Stimulated activated CD4-positive, alpha-beta T cell treated with anti-CD3 and anti-CD28 coated beads, Interleukin-4, amount 100 ng/mL, for 4 hours (primary cell): ENCODE data around the gene KY.

Source experiments
- DNase-seq, 2 experiments: peaks; one replicate each; pipeline ENCODE4 v3.0.0-alpha.2; 2020

KY gene, protein sequence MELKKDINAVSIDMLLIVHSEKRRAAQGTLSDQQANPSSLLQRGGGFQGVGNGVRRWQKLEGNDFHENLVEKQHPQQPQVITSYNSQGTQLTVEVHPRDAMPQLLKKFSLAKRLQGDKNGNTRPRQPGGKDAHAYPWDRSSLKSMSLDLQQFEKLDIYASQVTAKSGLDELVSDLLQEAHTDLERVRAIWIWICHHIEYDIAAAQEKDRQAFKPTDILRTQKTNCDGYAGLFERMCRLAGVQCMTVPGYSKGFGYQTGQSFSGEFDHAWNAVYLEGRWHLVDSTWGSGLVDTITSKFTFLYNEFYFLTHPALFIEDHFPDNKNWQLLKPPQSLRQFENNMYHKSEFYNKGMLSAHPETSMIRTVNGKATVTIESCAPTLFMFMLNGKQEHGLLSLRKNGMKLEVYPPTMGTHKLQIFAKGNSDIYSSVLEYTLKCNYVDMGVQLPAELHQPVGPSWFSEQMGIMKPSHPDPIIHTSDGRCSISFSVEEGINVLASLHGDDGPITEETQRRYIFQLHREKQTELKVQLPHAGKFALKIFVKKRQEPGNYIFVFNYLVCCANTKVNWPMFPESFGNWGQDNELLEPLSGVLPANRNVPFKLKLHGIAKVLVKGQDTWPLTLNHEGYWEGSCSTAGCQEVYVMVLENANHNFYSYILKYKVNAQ

GRCh38 chr3:134650431-134651346 lies at the start of gene KY:
Gene KY, minus strand, starts transcription at chr3:134651022. Its CDS starts 62 bp downstream, at chr3:134650960.
- no peak for DNase-seq

GRCh38 chr3:134699721-134700120 lies 48.9 kb upstream of the KY start:
- DNase-seq = no peak

DNA sequence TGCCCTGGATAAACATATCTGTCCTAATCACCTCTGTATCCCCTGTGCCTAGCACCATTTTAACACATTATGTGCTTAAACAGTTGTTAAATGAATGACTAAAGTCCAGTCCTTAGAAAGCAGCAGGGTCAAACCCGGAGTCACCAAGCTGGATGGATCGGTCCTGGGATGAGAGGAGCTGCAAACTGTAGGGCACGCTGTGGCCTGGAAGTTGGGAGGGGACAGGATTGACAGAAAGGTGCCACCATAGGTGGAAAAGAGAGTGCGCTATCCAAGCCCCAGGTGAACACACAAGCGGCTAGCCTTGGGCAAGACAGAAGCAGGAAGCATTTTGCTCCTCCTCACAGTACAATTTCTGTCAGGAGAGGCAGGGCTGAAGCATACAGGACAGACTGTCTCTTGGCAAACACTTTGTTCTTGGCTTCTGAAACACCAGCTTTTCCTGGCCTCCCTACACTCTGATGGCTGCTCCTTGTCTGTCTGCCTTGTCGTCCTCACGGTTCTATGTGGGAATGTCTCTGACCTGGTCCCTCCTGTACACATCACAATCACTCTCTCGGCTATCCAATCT lies 48.4 kb upstream of the KY start:
- no peak for DNase-seq

- DNase-seq = no peak
These were observed 47.2 kb upstream of the KY start for GRCh38 chr3:134697830-134698689.

DNA sequence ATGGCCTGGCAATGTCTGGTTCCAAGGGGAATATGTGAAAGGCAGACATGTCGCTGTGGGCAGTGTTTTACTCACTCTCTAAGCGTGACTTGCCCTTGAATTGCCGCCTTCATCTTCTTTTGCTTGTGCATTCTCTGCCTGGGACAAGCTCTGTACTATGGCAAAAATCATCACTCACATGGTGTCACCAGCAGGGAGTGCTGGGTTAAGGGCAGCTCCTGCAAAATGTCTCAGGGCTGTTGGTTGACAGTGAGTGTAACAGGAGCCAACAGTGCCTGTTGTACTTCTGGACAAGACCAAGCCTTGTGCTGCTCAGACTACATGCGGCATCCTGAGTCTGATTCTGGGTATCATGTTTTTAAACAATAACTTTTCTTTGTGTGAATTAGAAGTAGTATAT lies 45.3 kb upstream of the KY start:
- DNase-seq = no peak

DNA sequence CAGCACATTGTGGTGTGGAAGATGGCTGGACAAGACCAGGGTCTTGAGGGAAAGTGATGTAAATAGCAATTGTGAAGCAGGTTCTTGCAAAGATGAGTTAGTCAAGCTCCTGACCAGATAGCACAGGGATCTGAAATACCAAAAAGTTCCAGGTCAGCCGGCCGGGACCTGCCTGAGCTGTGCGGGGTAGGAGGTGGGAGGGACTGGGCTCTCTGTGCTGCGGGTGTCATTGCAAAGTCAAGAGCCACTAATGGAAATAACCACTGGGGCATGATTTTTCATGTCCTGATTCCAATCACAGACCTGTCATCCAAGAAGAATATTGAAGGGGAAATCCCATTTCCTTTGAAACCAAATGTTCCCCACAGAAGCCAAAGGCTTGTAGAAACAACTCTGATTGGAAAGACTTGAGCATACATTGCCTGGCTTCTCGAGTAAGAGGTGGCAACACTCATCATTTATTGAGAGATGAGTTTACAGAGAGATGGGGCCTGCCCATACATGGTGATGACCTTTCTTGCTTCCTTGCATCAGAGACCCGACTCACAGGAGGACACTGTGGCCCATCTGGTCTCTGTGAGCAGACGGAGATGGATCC lies 44.2 kb upstream of the KY start:
- DNase-seq = no peak

DNA sequence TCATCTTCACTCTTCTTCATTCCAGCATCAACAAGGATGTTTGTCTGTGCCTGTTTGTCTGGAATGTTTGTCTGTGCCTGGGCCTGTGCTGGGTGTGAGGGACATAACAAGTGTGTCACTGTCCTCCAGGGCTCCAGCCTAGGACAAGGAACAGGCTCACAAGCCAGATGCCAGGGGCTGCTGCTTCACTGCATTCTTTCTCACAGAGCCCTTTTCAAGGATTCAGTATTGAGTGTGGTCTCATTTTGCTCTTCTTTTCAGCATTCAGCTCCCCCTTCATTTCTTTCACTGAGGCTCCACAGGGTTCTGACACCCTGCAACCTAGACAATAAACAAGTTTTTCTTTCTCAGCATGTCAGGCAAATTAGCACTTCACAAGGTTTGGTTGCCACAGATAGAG lies 43.6 kb upstream of the KY start:
- no peak for DNase-seq

GRCh38 chr3:134693804-134694203 lies 43.0 kb upstream of the KY start:
- no peak for DNase-seq

DNA sequence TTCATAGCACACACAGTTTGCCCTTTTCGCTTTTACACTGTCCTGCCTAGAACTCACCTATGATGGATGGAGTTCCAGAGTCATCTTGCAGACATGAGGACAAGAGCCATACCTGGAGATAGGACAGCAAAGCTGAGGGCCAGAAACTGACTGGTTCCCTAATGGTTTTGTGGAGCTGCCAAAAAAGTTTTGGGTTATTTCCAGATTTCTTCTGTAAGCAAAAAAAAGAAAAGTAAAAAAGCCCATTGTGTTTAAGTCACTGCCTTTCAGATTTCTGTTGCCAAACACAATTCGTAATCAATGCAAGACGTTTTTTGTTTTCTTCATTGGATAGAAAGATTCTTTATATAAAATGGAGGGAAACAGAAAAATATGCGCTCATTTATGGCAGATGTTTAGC lies 42.4 kb upstream of the KY start:
- DNase-seq = no peak

GRCh38 chr3:134690226-134690625 lies 39.4 kb upstream of the KY start:
- no peak for DNase-seq

- DNase-seq = no peak
These were observed 36.8 kb upstream of the KY start for GRCh38 chr3:134687642-134688041.

- no peak for DNase-seq
These were observed 35.3 kb upstream of the KY start for GRCh38 chr3:134685929-134686802.

DNA sequence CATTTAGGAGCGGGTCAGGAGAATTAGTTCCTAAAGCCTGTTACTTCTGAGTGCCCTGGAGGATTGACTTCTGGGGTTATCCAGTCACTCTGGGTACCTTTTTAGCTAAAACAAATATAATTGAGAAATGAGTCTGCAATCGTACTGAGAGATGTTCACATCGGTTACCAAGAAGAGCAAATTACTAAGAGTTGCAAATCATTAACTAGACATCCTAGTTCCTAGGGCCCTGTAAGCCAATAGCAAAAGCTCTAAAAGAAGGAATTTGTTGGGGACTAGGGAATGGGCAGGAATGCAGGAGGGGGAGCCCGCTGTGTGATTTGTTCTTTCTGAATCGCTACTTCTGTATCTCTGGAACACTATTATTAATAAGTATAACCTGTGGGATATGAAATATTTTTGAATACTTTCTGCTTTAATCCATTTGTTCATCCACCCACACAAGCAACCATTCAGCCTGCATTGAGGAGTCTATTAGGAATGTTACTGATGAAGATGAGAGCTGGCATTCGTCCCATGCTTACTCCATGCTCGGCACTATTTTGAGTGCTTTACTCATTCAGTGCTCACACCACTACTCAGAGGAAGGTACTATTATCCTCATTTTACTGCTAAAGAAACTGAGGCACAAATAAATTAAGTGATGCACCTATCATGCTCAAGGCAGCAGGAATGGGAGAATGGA lies 31.5 kb upstream of the KY start:
- no peak for DNase-seq

GRCh38 chr3:134681522-134681900 lies 30.7 kb upstream of the KY start:
- DNase-seq = no peak

DNA sequence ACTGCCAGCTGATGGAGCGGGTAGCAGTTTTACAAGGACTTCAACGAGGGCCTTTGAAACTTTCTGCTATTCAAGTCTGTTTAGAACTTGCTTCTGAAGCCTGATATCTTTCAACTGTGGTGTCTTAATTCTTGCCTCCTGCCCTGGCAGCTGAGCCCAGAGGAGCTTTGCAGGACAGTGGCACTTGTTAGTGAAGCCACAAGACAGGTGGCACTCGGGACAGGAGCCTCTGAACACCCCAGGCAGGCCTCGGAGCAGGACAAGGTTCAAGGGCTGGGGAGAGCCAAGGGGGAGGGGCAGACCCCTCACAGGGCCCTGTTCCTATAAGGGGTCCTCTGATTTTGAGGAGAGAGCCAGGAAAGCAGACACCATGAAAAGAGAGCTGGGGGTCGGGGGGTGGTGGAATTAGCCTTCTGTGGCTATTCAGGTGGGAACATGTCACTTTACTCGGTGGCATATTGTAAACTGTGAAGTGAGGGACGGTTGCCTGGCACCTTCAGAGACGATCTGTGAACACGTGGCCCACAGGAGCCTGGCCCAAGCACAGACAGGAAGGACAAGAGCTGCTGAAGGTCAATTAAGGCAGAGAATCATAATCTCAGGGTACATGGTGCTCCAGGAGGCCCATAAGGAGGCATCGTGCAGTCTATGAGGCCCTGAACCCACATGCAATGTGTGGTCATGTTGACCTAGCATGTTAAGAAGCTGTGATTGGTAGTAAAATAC lies 30.1 kb upstream of the KY start:
- no peak for DNase-seq

DNA sequence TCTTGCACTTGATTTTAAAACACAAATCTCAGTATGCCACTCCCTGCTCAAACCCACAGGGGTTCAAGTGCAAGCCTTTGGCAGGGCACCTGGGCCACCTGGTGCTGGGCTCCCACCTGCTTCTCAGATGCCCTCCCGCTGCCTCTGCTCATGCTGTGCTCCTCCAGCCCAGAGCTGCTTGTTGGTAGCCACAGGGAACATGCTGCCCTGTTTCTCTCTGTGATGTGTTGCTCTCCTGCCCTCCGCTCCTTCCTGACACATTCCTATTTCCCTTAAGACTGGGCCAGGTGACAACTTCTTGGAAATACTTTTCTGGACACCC lies 27.1 kb upstream of the KY start:
- DNase-seq = no peak

- DNase-seq = no peak
These were observed 26.6 kb upstream of the KY start for GRCh38 chr3:134677196-134677986.

DNA sequence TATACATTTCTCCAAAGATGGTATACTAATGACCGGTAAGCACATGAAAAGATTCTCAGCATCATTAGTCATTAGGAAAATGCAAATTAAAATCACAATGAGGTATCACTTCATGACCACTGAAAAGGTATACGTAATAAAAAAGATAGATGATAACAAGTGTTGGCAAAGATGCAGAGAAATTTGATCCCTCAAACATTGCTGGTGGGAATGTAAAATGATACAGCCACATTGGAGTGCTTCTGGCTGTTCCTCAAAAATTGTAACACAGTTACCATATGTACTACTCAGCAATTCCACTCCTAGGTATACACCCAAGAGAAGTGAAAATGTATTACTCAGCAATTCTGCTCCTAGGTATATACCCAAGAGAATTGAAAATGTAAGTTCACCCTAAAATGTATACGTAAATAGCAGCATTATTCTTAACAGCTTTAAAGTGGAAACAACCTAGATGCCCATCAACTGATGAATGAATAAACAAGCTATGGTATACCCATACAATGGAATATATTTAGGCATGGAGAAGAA lies 25.0 kb upstream of the KY start:
- no peak for DNase-seq
